GM21723 (cell line): Measurements from ENCODE around the gene ZNF207.
"Not testable (repeated sequence)": the region's sequence is repeated elsewhere in the genome, so short reads cannot be mapped to it uniquely, and the experiment has no call there.

Source experiments
- ATAC-seq: cut with Tn5 transposase; IDR thresholded peaks from one replicate; pipeline ENCODE4 v1.9.1; 2021; ENCODE audit warnings: mild to moderate bottlenecking, moderate library complexity; ENCODE audit not compliant: unreplicated experiment

Gene ZNF207

DNA sequence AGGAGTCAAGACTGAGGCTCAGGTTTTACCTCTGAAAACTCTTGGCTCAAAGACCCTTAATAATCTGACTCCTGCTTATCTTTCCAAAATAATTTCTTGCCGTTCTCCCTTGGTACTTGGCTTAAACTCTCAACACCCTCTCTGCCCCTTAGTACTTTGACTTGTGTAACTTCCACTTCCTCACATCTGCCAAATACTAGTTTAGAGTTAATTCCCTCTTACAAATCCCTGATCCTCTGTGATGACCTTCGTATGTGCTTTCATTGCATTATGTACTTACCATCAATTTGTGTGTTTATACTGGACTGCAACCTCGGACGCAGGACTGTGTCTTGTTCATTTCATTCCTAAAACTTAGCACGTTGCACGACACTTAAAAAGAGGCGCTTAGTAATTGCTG is 35.2 kb downstream of the ZNF207 start:
- no peak for ATAC-seq

DNA sequence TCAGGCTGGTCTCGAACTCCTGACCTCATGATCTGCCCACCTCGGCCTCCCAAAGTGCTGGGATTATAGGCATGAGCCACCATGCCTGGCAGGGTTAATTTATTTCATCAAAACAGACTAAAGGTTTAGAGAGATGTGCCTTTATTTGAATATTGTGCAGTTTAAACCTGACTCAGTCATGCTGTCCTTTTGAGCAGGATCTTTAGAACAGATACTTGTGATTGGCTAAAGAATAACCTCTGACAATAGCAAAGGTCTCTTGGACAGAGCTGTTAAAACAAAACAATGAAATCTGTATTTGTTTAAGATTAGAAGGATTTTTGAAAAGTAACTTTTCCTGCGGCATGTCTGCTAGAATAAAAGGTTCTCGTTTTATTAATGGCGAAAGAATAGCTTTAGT is 36.0 kb downstream of the ZNF207 start:
- no peak for ATAC-seq

DNA sequence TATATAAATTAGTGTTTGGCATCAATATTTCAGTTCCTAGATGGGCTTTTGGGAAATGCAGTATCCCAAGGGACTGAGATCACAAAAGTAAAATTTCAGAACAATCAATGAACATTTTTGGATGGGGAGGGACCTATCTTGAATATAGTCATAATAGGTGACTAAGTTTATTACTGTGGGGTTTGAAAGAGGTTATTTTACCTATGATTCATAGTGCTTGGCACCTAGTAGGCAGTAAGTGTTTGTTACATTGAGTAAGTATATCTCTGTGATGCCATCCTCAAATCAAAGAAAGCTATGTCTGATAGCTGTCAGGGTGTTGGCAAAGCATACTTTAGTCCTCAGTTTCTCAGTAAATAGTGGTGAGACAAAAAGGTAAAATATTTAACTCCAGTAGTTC is 36.9 kb downstream of the ZNF207 start:
- ATAC-seq: no peak

DNA sequence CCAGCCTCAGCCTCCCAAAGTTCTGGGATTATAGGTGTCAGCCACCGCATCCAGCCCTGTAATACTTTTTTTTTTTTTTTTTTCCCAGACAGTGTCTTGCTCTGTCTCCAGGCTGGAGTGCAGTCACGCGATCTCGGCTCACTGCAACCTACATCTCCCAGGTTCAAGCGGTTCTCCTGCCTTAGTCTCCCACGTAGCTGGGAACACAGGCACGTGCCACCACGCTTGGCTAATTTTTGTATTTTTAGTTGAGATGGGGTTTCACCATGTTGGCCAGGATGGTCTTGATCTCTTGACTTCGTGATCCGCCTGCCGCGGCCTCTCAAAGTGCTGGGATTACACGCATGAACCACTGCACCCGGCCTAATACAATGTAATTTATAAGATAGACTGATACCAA is 38.2 kb downstream of the ZNF207 start:
- ATAC-seq: not testable (repeated sequence)

GRCh38 chr17:32388613-32389459 is 38.9 kb downstream of the ZNF207 start:
- no peak for ATAC-seq

DNA sequence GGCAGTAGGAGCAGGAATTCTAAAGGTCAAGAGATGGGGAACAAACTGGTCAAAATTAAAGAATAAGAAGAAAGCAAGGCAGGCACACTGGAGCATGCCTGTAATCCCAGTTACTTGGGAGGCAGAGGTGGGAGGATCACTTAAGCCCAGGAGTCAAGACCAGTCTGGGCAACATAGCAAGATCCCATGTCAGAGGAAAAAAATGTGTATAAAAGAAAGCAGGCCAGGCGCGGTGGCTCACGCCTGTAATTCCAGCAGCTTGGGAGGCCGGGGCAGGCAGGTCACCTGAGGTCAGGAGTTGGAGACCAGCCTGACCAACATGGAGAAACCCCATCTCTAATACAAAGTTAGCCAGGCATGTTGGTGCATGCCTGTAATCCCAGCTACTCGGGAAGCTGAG is 43.9 kb downstream of the ZNF207 start:
- no peak for ATAC-seq

- no peak for ATAC-seq
These were observed 46.4 kb downstream of the ZNF207 start for GRCh38 chr17:32396343-32396742.

DNA sequence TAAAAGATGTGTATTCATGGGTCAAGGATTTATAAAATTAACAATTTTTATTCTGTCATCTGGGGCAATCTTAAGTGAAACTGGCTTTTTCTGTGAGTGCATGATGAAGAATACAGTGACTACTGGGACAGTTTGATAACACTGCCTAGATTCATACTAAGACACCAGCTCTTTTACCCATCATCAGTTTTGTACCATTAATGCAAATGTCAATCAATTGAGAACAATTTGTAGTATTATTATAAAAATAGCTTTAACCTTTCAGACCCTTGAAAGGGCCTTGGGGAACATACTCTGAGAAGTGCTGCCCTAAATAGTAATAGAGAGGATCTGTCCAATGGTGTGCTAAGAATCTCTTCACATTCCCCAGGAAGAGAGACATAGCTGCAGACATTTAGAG is 49.0 kb downstream of the ZNF207 start:
- no peak for ATAC-seq

DNA sequence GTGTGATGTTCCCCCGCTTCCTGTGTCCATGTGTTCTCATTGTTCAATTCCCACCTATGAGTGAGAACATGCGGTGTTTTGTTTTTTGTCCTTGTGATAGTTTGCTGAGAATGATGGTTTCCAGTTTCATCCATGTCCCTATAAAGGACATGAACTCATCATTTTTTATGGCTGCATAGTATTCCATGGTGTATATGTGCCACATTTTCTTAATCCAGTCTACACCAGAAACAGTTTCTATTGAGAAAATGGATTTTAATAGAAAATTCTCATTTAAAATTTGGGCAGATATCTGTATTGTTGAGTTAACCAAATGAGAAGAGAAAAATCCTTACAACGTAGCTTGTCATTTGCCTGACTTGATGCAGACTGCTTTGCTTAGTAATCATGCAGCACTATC is 60.1 kb downstream of the ZNF207 start:
- ATAC-seq: not testable (repeated sequence)

DNA sequence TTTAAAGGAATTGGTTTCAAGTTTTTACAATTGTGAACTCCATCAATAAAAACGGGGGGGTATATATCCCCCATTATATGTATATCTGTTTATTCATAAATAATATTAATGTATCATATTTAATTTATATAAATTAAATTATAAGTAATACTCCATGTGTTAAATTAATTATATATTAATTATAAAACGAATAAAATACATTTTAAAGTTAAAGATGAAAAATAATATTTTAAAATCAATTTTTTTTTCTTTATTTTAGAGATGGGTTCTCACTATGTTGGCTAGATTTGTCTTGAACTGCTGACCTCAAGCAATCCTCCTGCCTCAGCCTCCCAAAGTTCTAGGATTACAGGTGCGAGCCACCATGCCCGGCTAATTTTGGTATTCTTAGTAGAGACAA is 76.9 kb downstream of the ZNF207 start:
- no peak for ATAC-seq

DNA sequence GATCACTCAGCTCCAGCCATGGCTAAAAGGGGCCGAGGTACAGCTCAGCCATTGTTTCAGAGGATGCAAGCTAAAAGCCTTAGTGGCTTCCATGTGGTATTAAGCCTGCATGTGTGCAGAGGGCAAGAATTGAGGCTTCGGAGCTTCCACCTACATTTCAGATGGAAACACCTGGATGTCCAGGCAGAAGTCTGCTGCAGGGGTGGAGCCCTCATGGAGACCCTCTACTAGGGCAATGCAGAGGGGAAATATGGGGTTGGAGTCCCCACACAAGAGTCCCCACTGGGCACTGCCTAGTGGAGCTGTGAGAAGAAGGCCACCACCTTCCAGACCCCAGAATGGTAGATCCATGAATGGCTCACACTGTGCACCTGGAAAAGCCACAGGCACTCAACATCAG is 79.6 kb downstream of the ZNF207 start:
- ATAC-seq: no peak
